ENCODE results near the gene C1orf226.

- TF ChIP-seq MAX (IDR thresholded peaks at IDR 0.05): no peak
- TF ChIP-seq, protein P1, sequence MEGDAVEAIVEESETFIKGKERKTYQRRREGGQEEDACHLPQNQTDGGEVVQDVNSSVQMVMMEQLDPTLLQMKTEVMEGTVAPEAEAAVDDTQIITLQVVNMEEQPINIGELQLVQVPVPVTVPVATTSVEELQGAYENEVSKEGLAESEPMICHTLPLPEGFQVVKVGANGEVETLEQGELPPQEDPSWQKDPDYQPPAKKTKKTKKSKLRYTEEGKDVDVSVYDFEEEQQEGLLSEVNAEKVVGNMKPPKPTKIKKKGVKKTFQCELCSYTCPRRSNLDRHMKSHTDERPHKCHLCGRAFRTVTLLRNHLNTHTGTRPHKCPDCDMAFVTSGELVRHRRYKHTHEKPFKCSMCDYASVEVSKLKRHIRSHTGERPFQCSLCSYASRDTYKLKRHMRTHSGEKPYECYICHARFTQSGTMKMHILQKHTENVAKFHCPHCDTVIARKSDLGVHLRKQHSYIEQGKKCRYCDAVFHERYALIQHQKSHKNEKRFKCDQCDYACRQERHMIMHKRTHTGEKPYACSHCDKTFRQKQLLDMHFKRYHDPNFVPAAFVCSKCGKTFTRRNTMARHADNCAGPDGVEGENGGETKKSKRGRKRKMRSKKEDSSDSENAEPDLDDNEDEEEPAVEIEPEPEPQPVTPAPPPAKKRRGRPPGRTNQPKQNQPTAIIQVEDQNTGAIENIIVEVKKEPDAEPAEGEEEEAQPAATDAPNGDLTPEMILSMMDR (IDR thresholded peaks at IDR 0.05): no peak
These were observed 26.0 kb downstream of the C1orf226 start for GRCh38 chr1:162407539-162407938.
